Skeletal muscle tissue (tissue), 4 donors: ENCODE data around the gene OR4C46. TPM values are rescaled to one million over a fixed set of nuclear protein-coding genes. Genes with fewer than 3 reads are reported as not detected.
"Not testable (repeated sequence)": the region's sequence is repeated elsewhere in the genome, so short reads cannot be mapped to it uniquely, and the experiment has no call there.

Experiments used
- H3K27ac ChIP-seq: one replicate; pipeline ENCODE4 v1.7.0; 2013; ENCODE audit warnings: mild to moderate bottlenecking, low read depth, low read length, inconsistent platforms
- H3K27me3 ChIP-seq, 3 donors: one replicate each; pipeline ENCODE4 v1.7.0; 2013; ENCODE audit warnings: low read length in 3 of 3; ENCODE audit not compliant: control insufficient read depth in 3 of 3, insufficient read depth in 3 of 3
- H3K36me3 ChIP-seq, 3 donors: one replicate each; pipeline ENCODE4 v1.7.0; 2013; ENCODE audit warnings: low read length in 3 of 3; ENCODE audit not compliant: control insufficient read depth in 3 of 3, insufficient read depth in 3 of 3
- H3K4me1 ChIP-seq, 3 donors: one replicate each; pipeline ENCODE4 v1.7.0; 2013; ENCODE audit warnings: low read length in 3 of 3, mild to moderate bottlenecking in 3 of 3; ENCODE audit not compliant: control insufficient read depth in 3 of 3, insufficient read depth in 3 of 3
- H3K4me3 ChIP-seq, 3 donors: one replicate each; pipeline ENCODE4 v1.7.0; 2013; ENCODE audit warnings: low read length in 3 of 3
- H3K9ac ChIP-seq, 3 donors: one replicate each; pipeline ENCODE4 v1.7.0; 2013; ENCODE audit warnings: low read length in 3 of 3, mild to moderate bottlenecking in 3 of 3, moderate library complexity in 2 of 3, low read depth in 1 of 3
- H3K9me3 ChIP-seq, 3 donors: one replicate each; pipeline ENCODE4 v1.7.0; 2013; ENCODE audit warnings: low read length in 3 of 3; ENCODE audit not compliant: control insufficient read depth in 3 of 3
- total RNA-seq: library from RNA; depleted of rRNA; stranded (reverse); fragments of >200 nt; gene quantifications from one replicate; pipeline ENCODE4 v1.2.3, GENCODE V29; 2014
- donor health status: Osteomylitis.

Gene OR4C46
- not detected for total RNA-seq

- H3K4me3 ChIP-seq = no peak within 1 kb of the TSS
- no peaks in the 10 kb centered on the region for H3K4me1 ChIP-seq
- no peaks in the 10 kb centered on the region for H3K9me3 ChIP-seq
- H3K27me3 ChIP-seq = no peaks in the 10 kb centered on the region
- no peak within 1 kb of the TSS for H3K9ac ChIP-seq
- H3K27ac ChIP-seq = no peak within 1 kb of the TSS
- no peaks in the 10 kb centered on the region for H3K36me3 ChIP-seq
Observed at GRCh38 chr11:54603898-54604297, at the start of gene OR4C46. Gene OR4C46, minus strand, starts transcription at chr11:54603998. Its CDS starts 0 bp downstream, at chr11:54603998.

- not testable (repeated sequence) for H3K4me1 ChIP-seq, H3K9me3 ChIP-seq, H3K27ac ChIP-seq, H3K9ac ChIP-seq, H3K4me3 ChIP-seq, H3K27me3 ChIP-seq, H3K36me3 ChIP-seq
Observed at GRCh38 chr11:54645606-54646005, 41.8 kb upstream of the OR4C46 start.

GRCh38 chr11:54561439-54561838, 42.4 kb downstream of the OR4C46 start:
- H3K9ac ChIP-seq, H3K4me3 ChIP-seq, H3K27ac ChIP-seq, H3K36me3 ChIP-seq, H3K9me3 ChIP-seq, H3K4me1 ChIP-seq, H3K27me3 ChIP-seq: not testable (repeated sequence)

GRCh38 chr11:54558919-54559318, 44.9 kb downstream of the OR4C46 start:
- H3K9me3 ChIP-seq = peaks cover 0 to 8% (median 4%) of the 10 kb centered on the region in 3 donors

GRCh38 chr11:54558407-54558806, 45.4 kb downstream of the OR4C46 start:
- H3K9ac ChIP-seq = no peak overlapping the region
- H3K4me3 ChIP-seq = no peak overlapping the region
- H3K36me3 ChIP-seq = no peaks in the 10 kb centered on the region
- H3K4me1 ChIP-seq = no peaks in the 10 kb centered on the region
- H3K9me3 ChIP-seq = peaks cover 0 to 8% (median 4%) of the 10 kb centered on the region in 3 donors
- H3K27me3 ChIP-seq = no peaks in the 10 kb centered on the region
- no peak overlapping the region for H3K27ac ChIP-seq

More at GRCh38 chr11:54558919-54559318, 44.9 kb downstream of the OR4C46 start:
- Histone ChIP-seq H3K4me1 (no peaks in the 10 kb centered on the region), H3K27me3 (no peaks in the 10 kb centered on the region), H3K9ac (no peak overlapping the region), H3K27ac (no peak overlapping the region), H3K36me3 (no peaks in the 10 kb centered on the region), H3K4me3 (no peak overlapping the region)

Other genes with a start within 250 kb of the OR4C46 start
- gene OR4A5, start 102.8 kb upstream of the OR4C46 start, total RNA-seq = not detected